OCI-LY3 (cell line): Measurements from ENCODE around the gene TUBA1C.

ENCODE experiments used
- H2AFZ ChIP-seq: fragments of 200-600, 300-600 bp; shearing (Covaris generic); 2 replicates; pipeline ENCODE4 v1.6.0; 2014; ENCODE audit warnings: antibody characterized with exemption, low read depth, low read length
- H3K27ac ChIP-seq: fragments of 200-600, 300-600 bp; sonication (generic); 2 replicates; pipeline ENCODE4 v1.5.1; 2014; ENCODE audit warnings: mild to moderate bottlenecking, low read length, moderate library complexity, mixed read lengths
- H3K27me3 ChIP-seq: fragments of 200-600, 300-600 bp; sonication (generic); 2 replicates; pipeline ENCODE4 v1.6.1; 2014; ENCODE audit warnings: low read depth, low read length, mixed read lengths
- H3K36me3 ChIP-seq: fragments of 200-600, 300-600 bp; sonication (generic); replicated peaks from 2 replicates; pipeline ENCODE3; 2014; ENCODE audit warnings: low read depth, low read length, mixed read lengths
- H3K4me1 ChIP-seq: fragments of 300-600, 200-600 bp; sonication (generic); 2 replicates; pipeline ENCODE4 v1.6.1; 2014; ENCODE audit warnings: low read length, mixed read lengths
- H3K4me2 ChIP-seq: fragments of 200-600, 300-600 bp; sonication (generic); 2 replicates; pipeline ENCODE4 v1.6.1; 2014; ENCODE audit warnings: low read length, mixed read lengths
- H3K4me3 ChIP-seq: fragments of 300-600, 200-600 bp; sonication (generic); 2 replicates; pipeline ENCODE4 v1.5.1; 2014; ENCODE audit warnings: antibody characterized with exemption, mild to moderate bottlenecking, low read length, moderate library complexity
- H3K79me2 ChIP-seq: fragments of 300-600, 200-600 bp; shearing (Covaris generic); 2 replicates; pipeline ENCODE4 v1.6.1; 2014; ENCODE audit warnings: mild to moderate bottlenecking, low read length, mixed read lengths
- H3K9ac ChIP-seq: fragments of 300-600, 200-600 bp; shearing (Covaris generic); 2 replicates; pipeline ENCODE4 v1.6.0; 2014; ENCODE audit warnings: mild to moderate bottlenecking, low read length, moderate library complexity
- H3K9me3 ChIP-seq: fragments of 200-600, 300-600 bp; shearing (Covaris generic); 2 replicates; pipeline ENCODE4 v1.6.1; 2014; ENCODE audit warnings: low read length, mixed read lengths; ENCODE audit not compliant: insufficient read depth
- H4K20me1 ChIP-seq: fragments of 200-600, 300-600 bp; sonication (generic); 2 replicates; pipeline ENCODE4 v1.6.1; 2016; ENCODE audit warnings: low read length, mixed read lengths; ENCODE audit not compliant: insufficient read depth
- EZH2phosphoT487 ChIP-seq: fragments of 200-600 bp; shearing (Covaris generic); IDR thresholded peaks from 2 replicates; pipeline ENCODE4 v1.6.1; 2018; ENCODE audit warnings: antibody characterized with exemption, mixed run types, low read depth
- TF ChIP-seq, protein P1 (sequence below): fragments of 200-600, 300-600 bp; sonication (generic); IDR thresholded peaks from 2 replicates; pipeline ENCODE4 v1.5.1; 2014; ENCODE audit warnings: antibody characterized with exemption, low read length, low read depth

TUBA1C gene

DNA sequence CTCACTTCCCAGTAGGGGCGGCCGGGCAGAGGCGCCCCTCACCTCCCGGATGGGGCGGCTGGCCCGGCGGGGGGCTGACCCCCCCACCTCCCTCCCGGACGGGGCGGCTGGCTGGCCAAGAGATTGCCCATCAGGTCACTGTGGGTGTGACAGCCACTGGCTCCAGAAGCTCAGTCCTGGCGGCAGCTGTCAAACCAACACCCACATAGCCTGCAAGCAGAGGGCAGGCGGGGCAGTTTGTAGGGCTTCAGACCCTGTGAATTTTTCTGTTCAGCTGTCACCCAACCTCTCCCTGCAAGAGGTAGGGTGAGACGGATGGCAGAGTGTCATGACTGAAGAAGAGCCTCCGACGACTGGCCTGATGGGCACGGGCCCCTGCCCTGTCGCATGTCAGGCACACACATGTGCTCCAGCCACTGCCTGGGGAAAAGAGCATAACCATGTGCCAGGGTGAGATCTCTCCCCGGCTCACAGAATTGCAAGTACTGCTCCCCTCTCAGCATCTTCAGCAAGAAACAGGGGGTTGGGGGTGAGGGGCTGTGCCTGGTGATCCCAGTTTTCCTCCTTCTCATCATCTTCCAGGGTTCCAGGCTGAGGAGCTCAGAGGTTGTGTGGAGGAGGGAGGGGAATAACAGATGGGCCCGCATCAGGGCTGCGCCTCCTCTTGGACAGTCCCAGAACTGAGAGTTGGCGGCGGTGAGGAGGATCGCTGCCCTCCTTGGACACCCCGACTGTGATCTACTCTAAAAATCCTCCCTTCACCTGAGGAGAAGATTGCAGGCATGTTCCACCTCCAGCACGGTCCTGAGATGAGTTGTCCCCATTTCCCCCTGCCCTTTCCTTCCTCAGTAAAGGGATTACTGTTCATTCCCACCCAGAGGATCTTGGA, 18.9 kb downstream of the TUBA1C start:
- Histone ChIP-seq H3K4me3 (no peak overlapping the region), H3K9ac (no peak overlapping the region), H3K4me1 (0 out of 2 replicates have a peak, but pooled peaks cover 3% of the 10 kb centered on the region), H3K27ac (no peak overlapping the region), H2AFZ (no peak overlapping the region), H3K9me3 (no peaks in the 10 kb centered on the region), H3K4me2 (no peak overlapping the region), H4K20me1 (no peaks in the 10 kb centered on the region), H3K27me3 (peaks cover 17% of the 10 kb centered on the region), H3K36me3 (no peaks in the 10 kb centered on the region), H3K79me2 (no peaks in the 10 kb centered on the region)
- no peak for TF ChIP-seq EZH2phosphoT487
- TF ChIP-seq, protein P1, sequence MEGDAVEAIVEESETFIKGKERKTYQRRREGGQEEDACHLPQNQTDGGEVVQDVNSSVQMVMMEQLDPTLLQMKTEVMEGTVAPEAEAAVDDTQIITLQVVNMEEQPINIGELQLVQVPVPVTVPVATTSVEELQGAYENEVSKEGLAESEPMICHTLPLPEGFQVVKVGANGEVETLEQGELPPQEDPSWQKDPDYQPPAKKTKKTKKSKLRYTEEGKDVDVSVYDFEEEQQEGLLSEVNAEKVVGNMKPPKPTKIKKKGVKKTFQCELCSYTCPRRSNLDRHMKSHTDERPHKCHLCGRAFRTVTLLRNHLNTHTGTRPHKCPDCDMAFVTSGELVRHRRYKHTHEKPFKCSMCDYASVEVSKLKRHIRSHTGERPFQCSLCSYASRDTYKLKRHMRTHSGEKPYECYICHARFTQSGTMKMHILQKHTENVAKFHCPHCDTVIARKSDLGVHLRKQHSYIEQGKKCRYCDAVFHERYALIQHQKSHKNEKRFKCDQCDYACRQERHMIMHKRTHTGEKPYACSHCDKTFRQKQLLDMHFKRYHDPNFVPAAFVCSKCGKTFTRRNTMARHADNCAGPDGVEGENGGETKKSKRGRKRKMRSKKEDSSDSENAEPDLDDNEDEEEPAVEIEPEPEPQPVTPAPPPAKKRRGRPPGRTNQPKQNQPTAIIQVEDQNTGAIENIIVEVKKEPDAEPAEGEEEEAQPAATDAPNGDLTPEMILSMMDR: no peak

DNA sequence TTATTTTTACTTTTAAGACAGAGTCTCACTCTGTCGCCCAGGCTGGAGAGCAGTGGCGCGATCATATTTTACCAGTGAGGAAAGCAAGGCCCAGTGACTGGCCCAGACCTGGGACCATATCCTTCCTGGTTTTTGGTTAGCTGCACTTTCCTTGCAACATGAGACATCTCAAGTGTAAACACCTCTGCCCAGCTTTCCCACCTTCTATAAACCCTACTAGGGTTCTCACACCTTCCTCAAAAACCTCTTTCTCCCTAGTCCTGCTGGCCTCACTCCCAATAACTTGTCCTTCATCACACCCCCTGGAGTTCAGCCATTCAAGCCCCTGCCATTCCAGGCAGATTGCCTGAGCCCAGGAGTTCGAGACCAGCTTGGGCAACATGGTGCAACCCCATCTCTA, 19.8 kb downstream of the TUBA1C start:
- H4K20me1 ChIP-seq: no peaks in the 10 kb centered on the region
- no peak overlapping the region for H3K27ac ChIP-seq
- H3K36me3 ChIP-seq: no peaks in the 10 kb centered on the region
- H3K9me3 ChIP-seq: no peaks in the 10 kb centered on the region
- H3K27me3 ChIP-seq: peaks cover 17% of the 10 kb centered on the region
- H3K4me1 ChIP-seq: 0 out of 2 replicates have a peak, but pooled peaks cover 3% of the 10 kb centered on the region
- no peak overlapping the region for H2AFZ ChIP-seq
- H3K9ac ChIP-seq: no peak overlapping the region
- H3K4me2 ChIP-seq: no peak overlapping the region
- no peaks in the 10 kb centered on the region for H3K79me2 ChIP-seq
- no peak overlapping the region for H3K4me3 ChIP-seq
- TF ChIP-seq EZH2phosphoT487: no peak
- TF ChIP-seq, protein P1: no peak

DNA sequence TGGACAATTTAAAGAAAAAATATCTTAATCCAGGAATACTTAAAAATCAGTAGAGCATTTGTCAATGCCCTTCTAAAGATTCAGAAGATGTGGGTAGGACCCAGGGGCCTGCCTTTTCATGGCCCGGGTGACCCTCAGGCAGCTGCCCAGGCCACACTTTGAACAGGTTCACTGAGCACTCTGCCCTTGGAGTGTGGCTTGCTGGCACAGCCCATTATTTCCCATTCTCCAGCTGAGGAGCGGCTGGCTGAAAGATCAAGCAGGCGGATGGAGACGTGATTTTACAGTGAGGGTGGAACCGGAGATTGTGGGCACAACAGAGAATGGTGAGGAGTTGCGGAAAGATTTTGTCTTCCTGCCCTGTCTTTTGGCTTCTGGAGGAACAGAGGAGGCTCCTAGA, 23.0 kb downstream of the TUBA1C start:
- Histone ChIP-seq H3K36me3 (no peaks in the 10 kb centered on the region), H4K20me1 (no peaks in the 10 kb centered on the region), H3K79me2 (no peaks in the 10 kb centered on the region), H3K4me2 (no peak overlapping the region), H3K27ac (no peak overlapping the region), H2AFZ (no peak overlapping the region), H3K9me3 (no peaks in the 10 kb centered on the region), H3K9ac (no peak overlapping the region), H3K4me3 (no peak overlapping the region), H3K4me1 (no peaks in the 10 kb centered on the region), H3K27me3 (peaks cover 17% of the 10 kb centered on the region)
- TF ChIP-seq, protein P1: no peak
- TF ChIP-seq EZH2phosphoT487: no peak

DNA sequence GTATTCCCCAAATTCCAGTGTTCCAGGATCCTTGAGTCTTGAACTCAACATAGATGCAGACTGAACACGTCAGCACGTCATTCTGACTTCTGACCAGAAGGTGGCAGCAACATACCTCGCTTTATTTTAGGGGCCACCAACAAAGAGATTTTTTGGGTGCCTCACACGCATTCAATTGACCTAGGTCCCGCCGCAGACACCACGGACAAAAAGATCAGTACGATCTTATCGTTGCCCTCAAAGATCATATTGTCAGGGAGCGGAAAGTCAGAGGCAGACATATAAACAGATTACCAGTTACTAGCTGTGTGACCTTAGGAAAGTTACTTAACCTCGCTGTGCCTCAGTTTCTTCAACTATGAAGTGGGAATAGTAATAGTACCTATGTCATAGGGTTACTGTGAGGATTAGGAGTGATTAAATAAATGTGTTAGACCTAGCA, 23.6 kb downstream of the TUBA1C start:
- Histone ChIP-seq H3K9me3 (no peaks in the 10 kb centered on the region), H3K27ac (no peak overlapping the region), H3K4me2 (peak overlapping the region; percentile 52), H3K36me3 (no peaks in the 10 kb centered on the region), H4K20me1 (no peaks in the 10 kb centered on the region), H3K4me1 (no peaks in the 10 kb centered on the region), H3K9ac (no peak overlapping the region), H3K27me3 (peaks cover 17% of the 10 kb centered on the region), H3K79me2 (no peaks in the 10 kb centered on the region), H2AFZ (0 out of 2 replicates have a peak overlapping the region, but pooled peaks have one; percentile 40), H3K4me3 (no peak overlapping the region)
- TF ChIP-seq, protein P1: peak; percentile 90
- TF ChIP-seq EZH2phosphoT487: no peak
